ENCODE results near the gene CCDC194.

DNA sequence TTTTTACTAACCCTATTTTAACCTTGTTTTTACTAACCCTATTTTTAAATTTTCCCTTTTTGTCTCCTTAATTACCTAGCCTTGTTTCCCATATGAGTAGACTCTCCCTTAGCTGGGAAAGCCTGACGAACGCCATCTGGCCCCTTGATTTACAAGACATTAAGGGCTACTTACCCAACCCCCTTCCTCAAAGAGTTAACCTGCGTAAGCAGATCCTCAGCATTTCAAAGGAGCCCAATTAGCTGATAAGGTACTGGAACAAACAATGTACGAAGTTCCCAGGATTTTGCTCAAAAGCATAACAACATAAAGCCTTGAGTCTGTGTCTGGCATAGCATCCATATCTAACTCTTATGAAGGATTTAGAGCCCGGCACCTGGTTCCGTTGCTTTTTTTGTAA is 21.1 kb upstream of the CCDC194 start:
- TF ChIP-seq, protein P1, sequence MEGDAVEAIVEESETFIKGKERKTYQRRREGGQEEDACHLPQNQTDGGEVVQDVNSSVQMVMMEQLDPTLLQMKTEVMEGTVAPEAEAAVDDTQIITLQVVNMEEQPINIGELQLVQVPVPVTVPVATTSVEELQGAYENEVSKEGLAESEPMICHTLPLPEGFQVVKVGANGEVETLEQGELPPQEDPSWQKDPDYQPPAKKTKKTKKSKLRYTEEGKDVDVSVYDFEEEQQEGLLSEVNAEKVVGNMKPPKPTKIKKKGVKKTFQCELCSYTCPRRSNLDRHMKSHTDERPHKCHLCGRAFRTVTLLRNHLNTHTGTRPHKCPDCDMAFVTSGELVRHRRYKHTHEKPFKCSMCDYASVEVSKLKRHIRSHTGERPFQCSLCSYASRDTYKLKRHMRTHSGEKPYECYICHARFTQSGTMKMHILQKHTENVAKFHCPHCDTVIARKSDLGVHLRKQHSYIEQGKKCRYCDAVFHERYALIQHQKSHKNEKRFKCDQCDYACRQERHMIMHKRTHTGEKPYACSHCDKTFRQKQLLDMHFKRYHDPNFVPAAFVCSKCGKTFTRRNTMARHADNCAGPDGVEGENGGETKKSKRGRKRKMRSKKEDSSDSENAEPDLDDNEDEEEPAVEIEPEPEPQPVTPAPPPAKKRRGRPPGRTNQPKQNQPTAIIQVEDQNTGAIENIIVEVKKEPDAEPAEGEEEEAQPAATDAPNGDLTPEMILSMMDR (tag by site-specific recombination; IDR thresholded peaks at IDR 0.05): no peak
- TF ChIP-seq MZF1 (tag by site-specific recombination; IDR thresholded peaks at IDR 0.05; ENCODE audit: borderline replicate concordance): no peak
